Neural cell (in vitro differentiated cells): ENCODE data around the gene DCUN1D2. TPM values are rescaled to one million over a fixed set of nuclear protein-coding genes. Genes with fewer than 3 reads are reported as not detected.

Source experiments
- H2AFZ ChIP-seq: fragments of 200-600, 300-800 bp; sonication (generic), shearing (Covaris generic); 2 replicates; pipeline ENCODE4 v1.6.0; 2014; ENCODE audit warnings: low read depth, mild to moderate bottlenecking, antibody characterized with exemption, low read length, moderate library complexity
- H3F3A ChIP-seq: fragments of 200-600 bp; shearing (Covaris generic); 2 replicates; pipeline ENCODE4 v1.6.1; 2016; ENCODE audit warnings: mild to moderate bottlenecking, moderate library complexity, mixed read lengths, antibody characterized with exemption, low read length; ENCODE audit not compliant: insufficient read depth, poor library complexity, severe bottlenecking
- H3K27ac ChIP-seq: fragments of 200-600, 300-800 bp; sonication (generic), shearing (Covaris generic); 2 replicates; pipeline ENCODE4 v1.5.1; 2014; ENCODE audit warnings: mild to moderate bottlenecking, low read length, moderate library complexity
- H3K27me3 ChIP-seq: fragments of 300-800, 200-600 bp; sonication (generic), shearing (Covaris generic); 2 replicates; pipeline ENCODE4 v1.6.0; 2014; ENCODE audit warnings: mild to moderate bottlenecking, low read depth, low read length, moderate library complexity; ENCODE audit not compliant: insufficient read depth
- H3K36me3 ChIP-seq: fragments of 300-800, 200-600 bp; sonication (generic), shearing (Covaris generic); 2 replicates; pipeline ENCODE4 v1.5.1; 2014; ENCODE audit warnings: mild to moderate bottlenecking, antibody characterized with exemption, low read length, moderate library complexity; ENCODE audit not compliant: insufficient read depth
- H3K4me2 ChIP-seq: fragments of 300-800, 200-600 bp; sonication (generic), shearing (Covaris generic); 2 replicates; pipeline ENCODE4 v1.6.0; 2014; ENCODE audit warnings: mild to moderate bottlenecking, low read length
- H3K4me3 ChIP-seq: fragments of 300-800, 200-600 bp; sonication (generic), shearing (Covaris generic); 2 replicates; pipeline ENCODE4 v1.5.1; 2014; ENCODE audit warnings: mild to moderate bottlenecking, low read length, moderate library complexity
- H3K79me2 ChIP-seq: fragments of 200-600 bp; shearing (Covaris generic); replicated peaks from 2 replicates; pipeline ENCODE4 v1.6.0; 2014; ENCODE audit warnings: mild to moderate bottlenecking, low read length, moderate library complexity; ENCODE audit not compliant: insufficient read depth
- H3K9ac ChIP-seq: fragments of 300-800, 200-600 bp; sonication (generic), shearing (Covaris generic); 2 replicates; pipeline ENCODE4 v1.6.1; 2016; ENCODE audit warnings: mild to moderate bottlenecking, low read length, mixed read lengths
- H3K9me2 ChIP-seq: fragments of 200-600 bp; shearing (Covaris generic); 2 replicates; pipeline ENCODE4 v1.6.1; 2016; ENCODE audit warnings: mild to moderate bottlenecking, low read length, mixed read lengths; ENCODE audit not compliant: insufficient read depth
- H3K9me3 ChIP-seq: fragments of 200-600, 300-800 bp; sonication (generic), shearing (Covaris generic); 2 replicates; pipeline ENCODE4 v1.6.1; 2016; ENCODE audit warnings: mild to moderate bottlenecking, mixed run types, low read length, moderate library complexity, mixed read lengths
- H4K20me1 ChIP-seq: fragments of 200-600 bp; shearing (Covaris generic); 2 replicates; pipeline ENCODE4 v1.6.1; 2016; ENCODE audit warnings: mild to moderate bottlenecking, mixed run types; ENCODE audit not compliant: insufficient read depth
- EP300 ChIP-seq: fragments of 450-650 bp; conservative IDR thresholded peaks from 2 replicates; pipeline ENCODE4 v1.6.1; 2014; ENCODE audit warnings: antibody characterized with exemption, mild to moderate bottlenecking, moderate library complexity; ENCODE audit not compliant: poor library complexity, severe bottlenecking
- EZH2 ChIP-seq: fragments of 200-600, 300-800 bp; shearing (Covaris generic), sonication (generic); IDR thresholded peaks from 2 replicates; pipeline ENCODE4 v1.6.1; 2014; ENCODE audit warnings: antibody characterized with exemption, low read length, borderline replicate concordance, mild to moderate bottlenecking; ENCODE audit not compliant: insufficient read depth, poor library complexity, severe bottlenecking
- MXI1 ChIP-seq: fragments of 450-650 bp; conservative IDR thresholded peaks from 2 replicates; pipeline ENCODE4 v1.6.1; 2014; ENCODE audit warnings: antibody characterized with exemption, mild to moderate bottlenecking; ENCODE audit not compliant: poor library complexity, severe bottlenecking
- POLR2AphosphoS5 ChIP-seq: IDR thresholded peaks from 2 replicates; pipeline ENCODE4 v1.6.1; 2012
- RAD21 ChIP-seq: fragments of 450-650 bp; conservative IDR thresholded peaks from 2 replicates; pipeline ENCODE4 v1.6.1; 2014; ENCODE audit warnings: antibody characterized with exemption, mild to moderate bottlenecking, moderate library complexity
- SMC3 ChIP-seq: fragments of 450-650 bp; conservative IDR thresholded peaks from 2 replicates; pipeline ENCODE4 v1.6.1; 2014; ENCODE audit warnings: antibody characterized with exemption, mild to moderate bottlenecking, moderate library complexity; ENCODE audit not compliant: poor library complexity
- TAF1 ChIP-seq: IDR thresholded peaks from 2 replicates; pipeline ENCODE4 v1.6.1; 2012; ENCODE audit warnings: low read depth
- polyA plus RNA-seq: library from polyadenylated mRNA; depleted of rRNA; stranded (reverse); fragments of >200 nt; gene quantifications from 2 replicates; pipeline ENCODE4 v1.2.3, GENCODE V29; 2014
- TF ChIP-seq, protein P1 (sequence below): IDR thresholded peaks from 2 replicates; pipeline ENCODE4 v1.6.1; 2012; ENCODE audit warnings: borderline replicate concordance
- TF ChIP-seq, protein P2 (sequence below): fragments of 450-650 bp; IDR thresholded peaks from 2 replicates; pipeline ENCODE4 v1.5.1; 2014; ENCODE audit warnings: antibody characterized with exemption, mild to moderate bottlenecking, moderate library complexity; ENCODE audit not compliant: poor library complexity, severe bottlenecking

The DCUN1D2 gene
- polyA plus RNA-seq, 1 donor from 2014 or later, result 55.9 TPM

DNA sequence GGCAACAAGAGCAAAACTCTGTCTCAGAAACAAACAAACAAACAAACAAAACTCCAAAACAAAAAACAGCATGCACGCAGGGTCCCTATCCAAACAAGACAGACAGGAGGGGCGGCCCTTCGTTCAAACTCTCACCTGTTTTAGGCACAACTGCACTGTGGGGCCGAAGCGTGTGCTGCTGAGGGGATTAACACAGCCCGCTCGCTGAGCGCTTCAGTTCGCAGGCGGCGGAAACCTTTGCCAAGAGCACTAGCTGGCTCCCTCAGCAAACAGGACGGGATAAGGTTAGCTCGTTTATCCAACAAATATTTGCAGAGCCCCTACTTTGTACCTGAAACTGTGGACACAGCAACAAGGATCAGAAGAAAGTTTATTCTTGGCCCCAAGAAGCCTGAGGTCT is 35.6 kb downstream of the DCUN1D2 start:
- Histone ChIP-seq H3K27ac (no peak overlapping the region), H3K9me2 (no peaks in the 10 kb centered on the region), H4K20me1 (no peaks in the 10 kb centered on the region), H3K9me3 (no peaks in the 10 kb centered on the region), H3K4me2 (no peak overlapping the region), H3K27me3 (no peaks in the 10 kb centered on the region), H3K9ac (no peak overlapping the region), H3K79me2 (no peaks in the 10 kb centered on the region), H2AFZ (no peak overlapping the region), H3K4me3 (no peak overlapping the region), H3F3A (no peaks in the 10 kb centered on the region), H3K36me3 (peaks cover 21% of the 10 kb centered on the region)
- TF ChIP-seq SMC3 (no peak), EP300 (no peak), TAF1 (no peak), MXI1 (no peak), RAD21 (no peak), POLR2AphosphoS5 (no peak), EZH2 (no peak)
- TF ChIP-seq, protein P1, sequence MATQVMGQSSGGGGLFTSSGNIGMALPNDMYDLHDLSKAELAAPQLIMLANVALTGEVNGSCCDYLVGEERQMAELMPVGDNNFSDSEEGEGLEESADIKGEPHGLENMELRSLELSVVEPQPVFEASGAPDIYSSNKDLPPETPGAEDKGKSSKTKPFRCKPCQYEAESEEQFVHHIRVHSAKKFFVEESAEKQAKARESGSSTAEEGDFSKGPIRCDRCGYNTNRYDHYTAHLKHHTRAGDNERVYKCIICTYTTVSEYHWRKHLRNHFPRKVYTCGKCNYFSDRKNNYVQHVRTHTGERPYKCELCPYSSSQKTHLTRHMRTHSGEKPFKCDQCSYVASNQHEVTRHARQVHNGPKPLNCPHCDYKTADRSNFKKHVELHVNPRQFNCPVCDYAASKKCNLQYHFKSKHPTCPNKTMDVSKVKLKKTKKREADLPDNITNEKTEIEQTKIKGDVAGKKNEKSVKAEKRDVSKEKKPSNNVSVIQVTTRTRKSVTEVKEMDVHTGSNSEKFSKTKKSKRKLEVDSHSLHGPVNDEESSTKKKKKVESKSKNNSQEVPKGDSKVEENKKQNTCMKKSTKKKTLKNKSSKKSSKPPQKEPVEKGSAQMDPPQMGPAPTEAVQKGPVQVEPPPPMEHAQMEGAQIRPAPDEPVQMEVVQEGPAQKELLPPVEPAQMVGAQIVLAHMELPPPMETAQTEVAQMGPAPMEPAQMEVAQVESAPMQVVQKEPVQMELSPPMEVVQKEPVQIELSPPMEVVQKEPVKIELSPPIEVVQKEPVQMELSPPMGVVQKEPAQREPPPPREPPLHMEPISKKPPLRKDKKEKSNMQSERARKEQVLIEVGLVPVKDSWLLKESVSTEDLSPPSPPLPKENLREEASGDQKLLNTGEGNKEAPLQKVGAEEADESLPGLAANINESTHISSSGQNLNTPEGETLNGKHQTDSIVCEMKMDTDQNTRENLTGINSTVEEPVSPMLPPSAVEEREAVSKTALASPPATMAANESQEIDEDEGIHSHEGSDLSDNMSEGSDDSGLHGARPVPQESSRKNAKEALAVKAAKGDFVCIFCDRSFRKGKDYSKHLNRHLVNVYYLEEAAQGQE, result no peak
- TF ChIP-seq, protein P2, sequence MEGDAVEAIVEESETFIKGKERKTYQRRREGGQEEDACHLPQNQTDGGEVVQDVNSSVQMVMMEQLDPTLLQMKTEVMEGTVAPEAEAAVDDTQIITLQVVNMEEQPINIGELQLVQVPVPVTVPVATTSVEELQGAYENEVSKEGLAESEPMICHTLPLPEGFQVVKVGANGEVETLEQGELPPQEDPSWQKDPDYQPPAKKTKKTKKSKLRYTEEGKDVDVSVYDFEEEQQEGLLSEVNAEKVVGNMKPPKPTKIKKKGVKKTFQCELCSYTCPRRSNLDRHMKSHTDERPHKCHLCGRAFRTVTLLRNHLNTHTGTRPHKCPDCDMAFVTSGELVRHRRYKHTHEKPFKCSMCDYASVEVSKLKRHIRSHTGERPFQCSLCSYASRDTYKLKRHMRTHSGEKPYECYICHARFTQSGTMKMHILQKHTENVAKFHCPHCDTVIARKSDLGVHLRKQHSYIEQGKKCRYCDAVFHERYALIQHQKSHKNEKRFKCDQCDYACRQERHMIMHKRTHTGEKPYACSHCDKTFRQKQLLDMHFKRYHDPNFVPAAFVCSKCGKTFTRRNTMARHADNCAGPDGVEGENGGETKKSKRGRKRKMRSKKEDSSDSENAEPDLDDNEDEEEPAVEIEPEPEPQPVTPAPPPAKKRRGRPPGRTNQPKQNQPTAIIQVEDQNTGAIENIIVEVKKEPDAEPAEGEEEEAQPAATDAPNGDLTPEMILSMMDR, result no peak

DNA sequence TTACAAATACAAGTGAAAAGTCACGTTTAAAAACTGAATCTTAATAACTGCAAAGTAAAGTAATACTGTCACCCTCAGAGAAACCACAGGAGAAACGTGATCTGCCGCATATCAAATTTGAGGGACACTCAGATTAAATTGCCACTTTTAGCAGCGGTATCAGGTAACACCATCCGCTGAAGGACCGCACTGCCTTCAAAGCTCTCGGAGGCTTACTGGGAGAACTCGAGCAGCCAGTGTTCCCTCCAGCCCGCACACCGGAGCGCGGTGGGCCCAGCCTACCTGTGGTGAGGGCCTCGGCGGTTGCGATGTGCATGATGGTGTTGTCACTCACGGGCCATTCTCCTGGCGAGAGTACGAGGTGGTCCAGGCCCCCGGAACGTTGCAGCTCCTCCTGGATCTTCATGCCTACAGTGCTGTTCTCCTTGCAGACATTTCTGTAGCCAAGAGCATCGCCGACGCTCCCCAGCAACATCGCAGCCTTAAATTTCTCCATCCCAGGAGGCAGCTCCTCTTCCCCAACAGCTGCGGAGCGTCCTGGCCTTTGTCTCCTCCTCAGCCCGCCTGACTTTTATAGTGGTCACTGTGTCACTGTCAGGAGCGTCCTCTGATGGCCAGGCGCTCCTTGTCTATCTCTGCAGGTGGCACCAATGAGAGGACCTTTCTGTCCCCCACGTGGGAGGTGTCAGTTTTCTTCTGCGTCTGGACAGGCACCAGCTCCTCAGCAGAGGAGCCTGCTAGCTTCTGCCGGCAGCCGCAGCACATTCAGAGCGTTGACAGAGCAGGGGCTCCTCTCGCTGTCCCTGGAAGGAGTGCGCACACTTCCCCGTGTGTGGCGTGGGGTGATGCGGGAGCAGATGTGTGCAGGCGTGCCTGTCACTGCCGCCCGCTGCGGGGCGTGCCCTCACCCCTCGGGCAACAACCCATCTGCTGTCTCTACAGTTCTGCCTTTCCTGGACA is 37.3 kb downstream of the DCUN1D2 start, which contains the start of gene ADPRHL1:
Gene ADPRHL1, minus strand, starts transcription at position 547 of the 960 bp plus-strand sequence. Its CDS starts 51 bp downstream, at position 496.
- Histone ChIP-seq H3K27me3 (no peaks in the 10 kb centered on the region), H4K20me1 (no peaks in the 10 kb centered on the region), H3K9me2 (no peaks in the 10 kb centered on the region), H3K9ac (no peak within 1 kb of the TSS), H3K9me3 (no peaks in the 10 kb centered on the region), H3F3A (no peaks in the 10 kb centered on the region), H3K4me2 (no peak within 1 kb of the TSS), H3K4me3 (no peak within 1 kb of the TSS), H2AFZ (no peak within 1 kb of the TSS), H3K36me3 (peaks cover 17% of the 10 kb centered on the region), H3K27ac (no peak within 1 kb of the TSS), H3K79me2 (no peaks in the 10 kb centered on the region)
- no peak for TF ChIP-seq TAF1
- TF ChIP-seq MXI1, result no peak
- TF ChIP-seq, protein P2, result no peak
- no peak for TF ChIP-seq POLR2AphosphoS5
- no peak for TF ChIP-seq EZH2
- no peak for TF ChIP-seq EP300
- TF ChIP-seq RAD21, result no peak
- TF ChIP-seq SMC3, result no peak
- TF ChIP-seq, protein P1, result no peak
